ENCODE data around the gene IL20RA. TPM values are rescaled to one million over a fixed set of nuclear protein-coding genes. Genes with fewer than 3 reads are reported as not detected.

IL20RA gene
- total RNA-seq, 1 donor from 2014 or later = 21.9 TPM

DNA sequence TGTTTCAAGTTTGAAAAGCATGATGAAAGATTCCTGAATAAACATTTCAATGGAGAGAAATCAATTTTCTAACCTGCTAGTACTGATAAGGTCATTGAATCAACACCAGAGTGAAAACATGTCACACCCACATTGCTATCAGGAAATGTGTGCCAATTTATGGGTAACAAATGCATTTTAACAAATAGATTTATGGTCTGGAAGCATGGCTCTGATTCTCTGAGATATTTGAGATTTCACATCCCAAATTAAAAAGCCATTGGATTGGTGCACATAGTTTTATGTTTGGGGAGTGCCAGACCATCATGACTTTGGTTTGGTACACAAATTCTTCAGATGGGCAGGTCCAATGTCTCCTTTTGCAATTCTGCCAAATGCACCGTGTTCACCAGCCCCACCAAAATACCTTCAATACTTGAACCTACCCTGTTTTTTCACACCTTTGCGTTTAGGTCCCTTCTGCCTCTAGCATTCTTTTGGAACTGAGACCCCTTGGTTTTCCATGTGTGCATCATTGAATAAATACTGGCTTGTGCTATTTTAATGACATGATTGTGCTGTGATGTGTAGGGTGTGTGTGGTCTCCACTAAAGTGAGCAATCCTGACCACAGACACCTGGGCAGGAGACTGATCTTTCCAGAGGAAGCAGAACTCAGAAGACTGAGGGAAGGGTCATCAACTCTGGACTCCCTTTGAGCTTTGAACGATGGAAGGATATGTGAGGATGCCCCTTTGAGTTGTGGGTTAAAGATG, 20.4 kb downstream of the IL20RA start:
- no peak overlapping the region for H3K27ac ChIP-seq
- TF ChIP-seq POLR2AphosphoS5 (IDR thresholded peaks at IDR 0.05; ENCODE audit: insufficient read depth in 1 of 2, low read depth in 1 of 2) (no peak), POLR2A (IDR thresholded peaks at IDR 0.05) (no peak), CTCF (IDR thresholded peaks at IDR 0.05) (no peak)
- intact Hi-C loops (cut with DNase I) = no loop called here

GRCh38 chr6:137020776-137021175, 24.0 kb downstream of the IL20RA start:
- H3K9me3 ChIP-seq = no peaks in the 10 kb centered on the region
- no peaks in the 10 kb centered on the region for H3K36me3 ChIP-seq
- no peaks in the 10 kb centered on the region for H3K27me3 ChIP-seq
- H3K27ac ChIP-seq = no peak overlapping the region
- peak in 1 of 2 donors; percentile 15 for TF ChIP-seq POLR2AphosphoS5 (IDR thresholded peaks at IDR 0.05; ENCODE audit: insufficient read depth in 1 of 2, low read depth in 1 of 2)
- TF ChIP-seq CTCF (IDR thresholded peaks at IDR 0.05) = no peak
- DNase-seq (ENCODE audit: extremely low spot score in 2 of 2) = no peak
- intact Hi-C loops (cut with DNase I) = no loop called here
- H3K4me1 ChIP-seq = peaks cover 36% of the 10 kb centered on the region
- H3K4me3 ChIP-seq = no peak overlapping the region

More for the DNA sequence above, 20.4 kb downstream of the IL20RA start:
- H3K9me3 ChIP-seq = no peaks in the 10 kb centered on the region
- no peak for DNase-seq (ENCODE audit: extremely low spot score in 2 of 2)
- peaks cover 25% of the 10 kb centered on the region for H3K4me1 ChIP-seq
- H3K27me3 ChIP-seq = no peaks in the 10 kb centered on the region
- no peaks in the 10 kb centered on the region for H3K36me3 ChIP-seq
- no peak overlapping the region for H3K4me3 ChIP-seq

DNA sequence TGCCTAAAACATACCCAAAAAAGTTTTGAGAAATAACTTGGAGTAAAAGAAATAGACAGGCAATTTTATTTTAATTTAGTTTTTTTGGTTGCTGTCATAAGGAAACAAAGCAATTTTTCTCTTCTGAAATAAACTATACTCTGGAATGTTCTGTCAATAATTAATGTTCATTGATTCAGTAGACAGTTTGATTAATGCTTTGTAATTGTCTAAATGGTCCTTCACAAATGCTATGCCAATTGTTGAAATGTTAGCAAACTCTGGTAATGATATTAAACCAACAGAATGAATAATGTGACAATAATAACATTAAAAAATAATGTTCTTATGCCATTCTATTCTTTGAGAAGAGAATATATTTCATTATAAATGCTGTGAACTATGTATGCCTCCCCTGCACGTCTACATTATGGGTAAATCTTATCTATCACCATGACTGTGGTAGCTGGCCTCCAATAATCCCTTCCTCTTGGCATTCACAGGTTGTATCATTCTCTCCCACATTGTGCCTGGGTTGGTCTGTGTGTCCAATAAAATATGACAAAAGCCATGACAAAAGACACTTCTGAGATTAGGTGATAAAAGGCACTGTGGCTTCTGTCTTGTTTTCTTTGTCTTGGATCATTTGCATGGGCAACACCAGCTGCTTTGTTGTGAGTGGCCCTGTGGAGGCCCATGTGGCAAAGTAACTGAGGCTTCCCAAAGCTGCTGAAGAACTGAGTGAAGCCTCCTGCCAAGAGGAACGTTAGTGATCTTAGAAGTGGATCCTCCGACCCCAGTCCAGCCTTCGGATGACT, 25.1 kb downstream of the IL20RA start:
- no peak for TF ChIP-seq CTCF (IDR thresholded peaks at IDR 0.05)
- TF ChIP-seq POLR2AphosphoS5 (IDR thresholded peaks at IDR 0.05; ENCODE audit: insufficient read depth in 1 of 2, low read depth in 1 of 2) = no peak
- TF ChIP-seq POLR2A (IDR thresholded peaks at IDR 0.05) = no peak
- DNase-seq (ENCODE audit: extremely low spot score in 2 of 2) = no peak
- Histone ChIP-seq H3K27ac (no peak overlapping the region), H3K36me3 (no peaks in the 10 kb centered on the region), H3K9me3 (no peaks in the 10 kb centered on the region), H3K27me3 (no peaks in the 10 kb centered on the region), H3K4me1 (peaks cover 30% of the 10 kb centered on the region), H3K4me3 (no peak overlapping the region)
- intact Hi-C loops (cut with DNase I) = no loop called here

DNA sequence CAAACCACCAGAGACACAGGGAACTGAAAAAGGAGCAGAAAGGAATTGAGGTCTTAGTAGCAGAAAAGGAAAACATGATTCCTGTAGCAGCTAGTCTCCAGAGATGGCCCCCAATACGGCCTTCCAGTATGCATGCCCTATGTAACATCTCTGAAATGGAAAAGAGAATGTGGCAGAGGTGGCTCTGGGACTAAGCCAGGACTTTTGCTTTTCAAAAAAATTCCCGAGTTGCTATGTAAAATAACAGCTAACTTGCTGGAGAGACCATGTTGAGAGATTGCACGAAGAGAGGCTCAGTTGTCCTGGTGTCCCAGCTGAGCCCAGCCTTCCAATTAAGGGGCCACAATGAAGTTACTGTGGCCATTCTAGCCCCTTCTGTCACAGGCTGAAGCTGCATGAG, 27.7 kb downstream of the IL20RA start:
- Histone ChIP-seq H3K4me3 (no peak overlapping the region), H3K4me1 (peaks cover 26% of the 10 kb centered on the region), H3K9me3 (no peaks in the 10 kb centered on the region), H3K36me3 (no peaks in the 10 kb centered on the region), H3K27ac (no peak overlapping the region), H3K27me3 (no peaks in the 10 kb centered on the region)
- DNase-seq (ENCODE audit: extremely low spot score in 2 of 2) = no peak
- TF ChIP-seq CTCF (IDR thresholded peaks at IDR 0.05) (no peak), POLR2AphosphoS5 (IDR thresholded peaks at IDR 0.05; ENCODE audit: insufficient read depth in 1 of 2, low read depth in 1 of 2) (no peak), POLR2A (IDR thresholded peaks at IDR 0.05) (no peak)
- intact Hi-C loops (cut with DNase I) = no loop called here

DNA sequence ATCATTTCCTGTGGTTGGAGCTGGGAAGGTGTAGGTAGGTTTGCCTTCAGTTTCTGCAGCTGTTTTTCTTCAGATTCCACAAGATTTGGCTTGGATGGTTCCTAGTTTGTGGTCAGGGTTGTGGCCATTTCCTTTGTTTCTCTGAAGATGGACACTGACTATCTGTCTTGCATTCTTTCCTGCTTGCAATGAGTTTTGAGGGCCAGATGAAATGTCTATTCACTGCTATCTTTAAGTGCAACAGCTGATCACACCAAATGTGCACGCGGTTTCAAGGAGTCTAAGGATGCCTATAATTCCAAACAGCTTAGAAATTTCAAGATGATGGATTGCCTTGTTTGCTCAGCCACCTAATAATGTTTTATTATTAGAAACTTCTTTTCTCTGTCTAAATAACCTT, 28.4 kb downstream of the IL20RA start:
- Histone ChIP-seq H3K4me1 (peaks cover 24% of the 10 kb centered on the region), H3K4me3 (no peak overlapping the region), H3K27ac (no peak overlapping the region), H3K27me3 (no peaks in the 10 kb centered on the region), H3K36me3 (no peaks in the 10 kb centered on the region), H3K9me3 (no peaks in the 10 kb centered on the region)
- intact Hi-C loops (cut with DNase I) = no loop called here
- DNase-seq (ENCODE audit: extremely low spot score in 2 of 2) = no peak
- TF ChIP-seq CTCF (IDR thresholded peaks at IDR 0.05) (no peak), POLR2AphosphoS5 (IDR thresholded peaks at IDR 0.05; ENCODE audit: insufficient read depth in 1 of 2, low read depth in 1 of 2) (no peak), POLR2A (IDR thresholded peaks at IDR 0.05) (no peak)

Data from vagina (tissue), 2 donors.